H9 (cell line): ENCODE measurements around the gene MESP1. TPM values are rescaled to one million over a fixed set of nuclear protein-coding genes. Genes with fewer than 3 reads are reported as not detected.

ENCODE experiments used
- DNase-seq: peaks from one replicate; pipeline ENCODE4 v3.0.0-alpha.2; 2017
- H2AFZ ChIP-seq: one replicate; pipeline ENCODE4 v1.6.1; 2013; ENCODE audit warnings: mild to moderate bottlenecking, low read length, control low read depth, moderate library complexity
- H2AK5ac ChIP-seq: 2 replicates; pipeline ENCODE4 v1.6.1; 2013; ENCODE audit warnings: low read length, control low read depth, mixed read lengths; ENCODE audit not compliant: insufficient read length
- H2BK120ac ChIP-seq: one replicate; pipeline ENCODE4 v1.6.1; 2013; ENCODE audit warnings: low read depth, mild to moderate bottlenecking, low read length, control low read depth, inconsistent platforms; ENCODE audit not compliant: poor library complexity, severe bottlenecking
- H2BK12ac ChIP-seq: 2 replicates; pipeline ENCODE4 v1.6.1; 2013; ENCODE audit warnings: low read length, control low read depth, mixed read lengths, low read depth; ENCODE audit not compliant: insufficient read length
- H2BK15ac ChIP-seq: 2 replicates; pipeline ENCODE4 v1.6.1; 2013; ENCODE audit warnings: low read depth, low read length, control low read depth
- H2BK20ac ChIP-seq: one replicate; pipeline ENCODE4 v1.6.1; 2013; ENCODE audit warnings: low read depth, mild to moderate bottlenecking, low read length, control low read depth, inconsistent platforms; ENCODE audit not compliant: poor library complexity, severe bottlenecking
- H2BK5ac ChIP-seq: 2 replicates; pipeline ENCODE4 v1.6.1; 2013; ENCODE audit warnings: low read length, control low read depth, mixed read lengths; ENCODE audit not compliant: insufficient read length
- H3K14ac ChIP-seq: 2 replicates; pipeline ENCODE4 v1.6.1; 2013; ENCODE audit warnings: low read length, control low read depth; ENCODE audit not compliant: insufficient read depth
- H3K18ac ChIP-seq: 2 replicates; pipeline ENCODE4 v1.6.1; 2013; ENCODE audit warnings: low read depth, mild to moderate bottlenecking, mixed read lengths, low read length, control low read depth; ENCODE audit not compliant: insufficient read length
- H3K23ac ChIP-seq: 2 replicates; pipeline ENCODE4 v1.6.1; 2013; ENCODE audit warnings: low read length, control low read depth, mixed read lengths, low read depth; ENCODE audit not compliant: insufficient read length
- H3K23me2 ChIP-seq: 2 replicates; pipeline ENCODE4 v1.6.1; 2013; ENCODE audit warnings: low read depth, mild to moderate bottlenecking, mixed read lengths, low read length, control low read depth; ENCODE audit not compliant: insufficient read length, poor library complexity, severe bottlenecking
- H3K27ac ChIP-seq: 2 replicates; pipeline ENCODE4 v1.5.1; 2013; ENCODE audit warnings: low read length, control low read depth, mixed read lengths, low read depth; ENCODE audit not compliant: insufficient read length
- H3K27me3 ChIP-seq: 2 replicates; pipeline ENCODE4 v1.6.1; 2013; ENCODE audit warnings: low read length, control low read depth, inconsistent platforms; ENCODE audit not compliant: insufficient read depth
- H3K4ac ChIP-seq: 2 replicates; pipeline ENCODE4 v1.6.1; 2013; ENCODE audit warnings: low read depth, mild to moderate bottlenecking, control low read depth, inconsistent platforms, low read length, moderate library complexity
- H3K4me1 ChIP-seq: 2 replicates; pipeline ENCODE4 v1.6.1; 2013; ENCODE audit warnings: low read length, control low read depth, inconsistent platforms; ENCODE audit not compliant: insufficient read depth
- H3K4me2 ChIP-seq: 2 replicates; pipeline ENCODE4 v1.6.1; 2013; ENCODE audit warnings: low read length, control low read depth, mixed read lengths; ENCODE audit not compliant: insufficient read length, insufficient read depth
- H3K56ac ChIP-seq: 2 replicates; pipeline ENCODE4 v1.6.1; 2013; ENCODE audit warnings: low read depth, mild to moderate bottlenecking, mixed read lengths, low read length, control low read depth; ENCODE audit not compliant: insufficient read length
- H3K79me1 ChIP-seq: 2 replicates; pipeline ENCODE4 v1.6.1; 2013; ENCODE audit warnings: low read depth, mild to moderate bottlenecking, moderate library complexity, low read length, control low read depth, inconsistent platforms; ENCODE audit not compliant: insufficient read depth, poor library complexity, severe bottlenecking
- H3K79me2 ChIP-seq: 2 replicates; pipeline ENCODE4 v1.6.1; 2013; ENCODE audit warnings: low read length, control low read depth, inconsistent platforms; ENCODE audit not compliant: insufficient read depth
- H3K9ac ChIP-seq: 2 replicates; pipeline ENCODE4 v1.6.1; 2013; ENCODE audit warnings: low read length, control low read depth, mixed read lengths; ENCODE audit not compliant: insufficient read length; ENCODE audit errors: extremely low read depth
- H3K9me3 ChIP-seq: one replicate; pipeline ENCODE4 v1.6.1; 2013; ENCODE audit warnings: low read depth, low read length, inconsistent platforms; ENCODE audit not compliant: control insufficient read depth
- H3T11ph ChIP-seq: one replicate; pipeline ENCODE4 v1.6.1; 2013; ENCODE audit warnings: mild to moderate bottlenecking, low read length, control low read depth, inconsistent platforms
- H4K20me1 ChIP-seq: one replicate; pipeline ENCODE4 v1.6.1; 2013; ENCODE audit not compliant: control insufficient read depth, insufficient read length, insufficient read depth
- H4K5ac ChIP-seq: 2 replicates; pipeline ENCODE4 v1.6.1; 2013; ENCODE audit warnings: low read depth, mild to moderate bottlenecking, mixed read lengths, low read length, control low read depth; ENCODE audit not compliant: insufficient read length
- H4K8ac ChIP-seq: replicated peaks from 2 replicates; pipeline ENCODE4 v1.6.1; 2013; ENCODE audit warnings: low read length, control low read depth, mixed read lengths, low read depth; ENCODE audit not compliant: insufficient read length
- H4K91ac ChIP-seq: 2 replicates; pipeline ENCODE4 v1.6.1; 2013; ENCODE audit warnings: low read depth, mild to moderate bottlenecking, moderate library complexity, mixed read lengths, low read length, control low read depth; ENCODE audit not compliant: insufficient read length
- H3K27ac Mint-ChIP-seq, 3 experiments: 2 replicates in 2 of 3; 3 replicates in 1 of 3; pipeline ENCODE4 v1.8.0; 2020 to 2021; ENCODE audit warnings: mixed read lengths in 3 of 3, mild to moderate bottlenecking in 1 of 3, moderate library complexity in 1 of 3
- H3K27me3 Mint-ChIP-seq: 2 replicates; pipeline ENCODE4 v1.8.0; 2021; ENCODE audit warnings: low read depth, mild to moderate bottlenecking, moderate library complexity, mixed read lengths
- H3K36me3 Mint-ChIP-seq, 3 experiments: 2 replicates in 2 of 3; 3 replicates in 1 of 3; pipeline ENCODE4 v1.8.0; 2020 to 2021; ENCODE audit warnings: low read depth in 3 of 3, mixed read lengths in 3 of 3; ENCODE audit not compliant: insufficient read depth in 1 of 3
- H3K4me1 Mint-ChIP-seq, 2 experiments: 2 replicates each; pipeline ENCODE4 v1.8.0; 2020; ENCODE audit warnings: mixed read lengths in 2 of 2
- H3K4me3 Mint-ChIP-seq, 2 experiments: 2 replicates in 1 of 2; 3 replicates in 1 of 2; pipeline ENCODE4 v1.8.0; 2020 to 2021; ENCODE audit warnings: mild to moderate bottlenecking in 2 of 2, mixed read lengths in 2 of 2, moderate library complexity in 1 of 2
- H3K9me3 Mint-ChIP-seq, 2 experiments: 2 replicates in 1 of 2; 3 replicates in 1 of 2; pipeline ENCODE4 v1.8.0; 2020; ENCODE audit warnings: mild to moderate bottlenecking in 2 of 2, mixed read lengths in 2 of 2, moderate library complexity in 1 of 2
- CTCF ChIP-seq: fragments of 200-600 bp; sonication (generic); conservative IDR thresholded peaks from 3 replicates; pipeline ENCODE4 v1.8.0; 2021; ENCODE audit warnings: antibody characterized with exemption, mild to moderate bottlenecking
- WGBS: extraction: QIAGEN DNeasy Blood & Tissue Kit; methylation state at CpG from one replicate; pipeline ENCODE4 v1.1.7; 2013; ENCODE audit warnings: missing lambda C conversion rate, low lambda C conversion rate, mixed read lengths; ENCODE audit not compliant: insufficient read length; ENCODE audit errors: extremely low coverage; 5-methylcytosine and 5-hydroxymethylcytosine counted together
- total RNA-seq: library from RNA; stranded (reverse); gene quantifications from 2 replicates; pipeline ENCODE4 v1.2.1, GENCODE V29; 2021

Gene MESP1
- total RNA-seq, 1 experiment from 2014 or later = not detected

- WGBS = no CpG with 5 or more reads among the region's 3 CpGs
- no peak overlapping the region for H2BK15ac ChIP-seq
- H3K56ac ChIP-seq = no peak overlapping the region
- DNase-seq = no peak
- no peaks in the 10 kb centered on the region for H3K79me1 ChIP-seq
- no peak overlapping the region for H2AK5ac ChIP-seq
- H3K9me3 Mint-ChIP-seq = peaks cover 3% of the 10 kb centered on the region in 2 experiments; a peak in 4 of 5 replicates
- H3K4ac ChIP-seq = no peak overlapping the region
- no peaks in the 10 kb centered on the region for H3K4me1 Mint-ChIP-seq
- no peak overlapping the region for H2BK12ac ChIP-seq
- H3K18ac ChIP-seq = no peak overlapping the region
- H3K14ac ChIP-seq = no peak overlapping the region
- H2BK20ac ChIP-seq = no peak overlapping the region
- no peak overlapping the region for H4K5ac ChIP-seq
- TF ChIP-seq CTCF = no peak
- no peaks in the 10 kb centered on the region for H3K23me2 ChIP-seq
- H3K4me2 ChIP-seq = no peak overlapping the region
- no peaks in the 10 kb centered on the region for H3K36me3 Mint-ChIP-seq
- no peak overlapping the region for H4K8ac ChIP-seq
- no peak overlapping the region for H4K91ac ChIP-seq
- no peaks in the 10 kb centered on the region for H4K20me1 ChIP-seq
- no peaks in the 10 kb centered on the region for H3K79me2 ChIP-seq
- no peaks in the 10 kb centered on the region for H3K4me1 ChIP-seq
- H3T11ph ChIP-seq = no peak overlapping the region
- H3K27me3 ChIP-seq = no peaks in the 10 kb centered on the region; the same call in 1 of the 2 replicates
- H3K27me3 Mint-ChIP-seq = peaks cover 18% of the 10 kb centered on the region
- no peak overlapping the region for H3K4me3 Mint-ChIP-seq
- H3K23ac ChIP-seq = no peak overlapping the region
- no peak overlapping the region for H2BK120ac ChIP-seq
- no peak overlapping the region for H2AFZ ChIP-seq
- no peaks in the 10 kb centered on the region for H3K9me3 ChIP-seq
- no peak overlapping the region for H3K27ac Mint-ChIP-seq
- no peak overlapping the region for H3K27ac ChIP-seq
- H3K9ac ChIP-seq = no peak overlapping the region
- H2BK5ac ChIP-seq = no peak overlapping the region
These were observed 28.0 kb downstream of the MESP1 start for GRCh38 chr15:89723031-89723430.
